ENCODE results near the gene GCNT2. TPM values are rescaled to one million over a fixed set of nuclear protein-coding genes. Genes with fewer than 3 reads are reported as not detected.

Gene GCNT2
- total RNA-seq, 1 experiment from 2014 or later = 42.8 TPM

- TF ChIP-seq CTCF (IDR thresholded peaks at IDR 0.05) (no peak), SIN3A (IDR thresholded peaks at IDR 0.05; ENCODE audit: borderline replicate concordance, insufficient read depth, low read depth, low read length) (no peak), REST (IDR thresholded peaks at IDR 0.05; ENCODE audit: insufficient read depth in 1 of 2, low read depth in 2 of 2, low read length in 1 of 2) (no peak), POLR2AphosphoS5 (IDR thresholded peaks at IDR 0.05; ENCODE audit: low read depth, low read length) (no peak)
- POLR2A ChIA-PET = no interaction called here
Observed at GRCh38 chr6:10627800-10628199, 106.6 kb downstream of the GCNT2 start.

GRCh38 chr6:10630178-10630577 is 109.0 kb downstream of the GCNT2 start:
- ATAC-seq = no peak
- Histone ChIP-seq H3K4me1 (ENCODE audit: control insufficient read depth, insufficient read depth, low read length) (no peaks in the 10 kb centered on the region), H3K4me3 (ENCODE audit: low read depth in 2 of 2, low read length in 2 of 2) (no peak overlapping the region), H3K9me3 (ENCODE audit: control insufficient read depth, insufficient read depth, low read depth, low read length) (no peaks in the 10 kb centered on the region), H3K36me3 (ENCODE audit: control insufficient read depth, insufficient read depth, low read length) (peaks cover 19% of the 10 kb centered on the region), H3K27me3 (ENCODE audit: control insufficient read depth, insufficient read depth, low read length) (no peaks in the 10 kb centered on the region), H3K27ac (ENCODE audit: low read length) (no peak overlapping the region)
- in situ Hi-C loops (cut with HindIII; ENCODE audit: low pct_unique_long_range_greater_than_20kb, low sequenced_read_pairs) (no loop called here), intact Hi-C loops (cut with micrococcal nuclease; ENCODE audit: unreplicated experiment) (no loop called here)
- ChIA-PET CTCF (interaction anchor here (0.6 kb wide), 2 partner anchors 164 to 1384 kb away, joined by 3 read pairs; no protein-coding TSS in a partner anchor), POLR2A (no interaction called here)
- no peak for DNase-seq (ENCODE audit: low read depth, low spot score)
- BruUV-seq (replicated peaks) = no TSS peak
- TF ChIP-seq CTCF (IDR thresholded peaks at IDR 0.05) = no peak
- TF ChIP-seq REST (IDR thresholded peaks at IDR 0.05; ENCODE audit: insufficient read depth in 1 of 2, low read depth in 2 of 2, low read length in 1 of 2) = no peak
- no peak for TF ChIP-seq POLR2AphosphoS5 (IDR thresholded peaks at IDR 0.05; ENCODE audit: low read depth, low read length)
- TF ChIP-seq TCF7L2 (IDR thresholded peaks at IDR 0.05; ENCODE audit: low read depth, low read length) = no peak
- no peak for TF ChIP-seq SIN3A (IDR thresholded peaks at IDR 0.05; ENCODE audit: borderline replicate concordance, insufficient read depth, low read depth, low read length)

More at GRCh38 chr6:10627800-10628199, 106.6 kb downstream of the GCNT2 start:
- no TSS peak for BruUV-seq (replicated peaks)
- in situ Hi-C loops (cut with HindIII; ENCODE audit: low pct_unique_long_range_greater_than_20kb, low sequenced_read_pairs) = no loop called here
- peaks cover 19% of the 10 kb centered on the region for H3K36me3 ChIP-seq (ENCODE audit: control insufficient read depth, insufficient read depth, low read length)
- CTCF ChIA-PET = no interaction called here
- H3K27ac ChIP-seq (ENCODE audit: low read length) = no peak overlapping the region
- no peak overlapping the region for H3K4me3 ChIP-seq (ENCODE audit: low read depth in 2 of 2, low read length in 2 of 2)
- H3K4me1 ChIP-seq (ENCODE audit: control insufficient read depth, insufficient read depth, low read length) = no peaks in the 10 kb centered on the region
- ATAC-seq (no peak), DNase-seq (ENCODE audit: low read depth, low spot score) (no peak)
- no peaks in the 10 kb centered on the region for H3K9me3 ChIP-seq (ENCODE audit: control insufficient read depth, insufficient read depth, low read depth, low read length)
- no peaks in the 10 kb centered on the region for H3K27me3 ChIP-seq (ENCODE audit: control insufficient read depth, insufficient read depth, low read length)
- intact Hi-C loops (cut with micrococcal nuclease; ENCODE audit: unreplicated experiment) = no loop called here

Measured in Panc1 (cell line).